ENCODE data around the gene CSF2RB.

DNA sequence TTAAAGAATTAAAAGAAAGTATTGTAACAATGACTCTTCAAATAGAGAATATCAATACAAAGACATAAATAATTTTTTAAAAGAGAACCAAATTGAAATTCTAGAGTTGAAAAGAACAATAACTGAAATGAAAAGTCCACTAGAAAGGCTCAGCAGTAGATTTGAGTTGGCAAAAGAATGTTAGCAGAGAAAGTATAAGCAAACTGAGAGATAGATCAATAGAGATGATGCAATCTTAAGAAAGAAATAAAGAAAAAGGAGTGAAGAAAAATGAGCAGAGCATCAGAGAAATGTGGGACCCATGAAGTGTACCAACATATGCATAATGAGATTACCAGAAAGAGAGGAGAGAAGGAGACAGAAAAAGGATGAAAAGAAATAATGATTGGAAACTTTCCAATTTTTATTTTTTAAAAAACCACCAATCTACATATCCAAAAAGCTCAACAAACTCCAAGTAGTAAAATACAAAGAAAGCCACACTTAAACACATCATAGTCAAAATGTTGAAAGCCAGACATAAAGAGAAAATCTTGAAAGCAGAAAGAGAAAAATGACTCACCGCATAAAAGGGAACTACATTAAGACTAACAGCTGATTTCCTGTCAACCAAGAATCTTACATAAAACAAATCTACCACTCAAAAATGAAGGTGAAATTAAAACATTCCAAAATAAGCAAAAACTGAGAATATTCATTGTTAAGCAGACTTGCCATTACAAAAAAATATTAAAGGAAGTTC is 31.8 kb upstream of the CSF2RB start:
- TF ChIP-seq CTCF (IDR thresholded peaks at IDR 0.05; ENCODE audit: low read depth, low read length) (no peak), POLR2A (IDR thresholded peaks at IDR 0.05; ENCODE audit: extremely low read depth, insufficient read length) (no peak), MYC (IDR thresholded peaks at IDR 0.05; ENCODE audit: low read depth, low read length) (no peak)
- TF ChIP-seq, protein P1, sequence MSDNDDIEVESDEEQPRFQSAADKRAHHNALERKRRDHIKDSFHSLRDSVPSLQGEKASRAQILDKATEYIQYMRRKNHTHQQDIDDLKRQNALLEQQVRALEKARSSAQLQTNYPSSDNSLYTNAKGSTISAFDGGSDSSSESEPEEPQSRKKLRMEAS (IDR thresholded peaks at IDR 0.05; ENCODE audit: low read depth, low read length) = no peak
